BE2C (cell line): ENCODE results near the gene TMEM213.

Experiments
- DNase-seq: peaks from one replicate; pipeline ENCODE4 v3.0.0-alpha.2; 2020
- H3K27me3 ChIP-seq: fragments of 250-450 bp; sonication (Bioruptor Pico); 2 replicates; pipeline ENCODE4 v1.5.1; 2020; ENCODE audit warnings: mild to moderate bottlenecking
- H3K36me3 ChIP-seq: fragments of 250-450 bp; sonication (Bioruptor Pico); 2 replicates; pipeline ENCODE4 v1.5.1; 2020; ENCODE audit warnings: mild to moderate bottlenecking
- H3K4me1 ChIP-seq: fragments of 250-450 bp; sonication (Bioruptor Pico); 2 replicates; pipeline ENCODE4 v1.5.1; 2020
- H3K4me3 ChIP-seq: 2 replicates; pipeline ENCODE4 v1.5.1; 2011; ENCODE audit warnings: low read depth, low read length
- H3K9me3 ChIP-seq: fragments of 250-450 bp; sonication (Bioruptor Pico); 2 replicates; pipeline ENCODE4 v1.5.1; 2020
- TF ChIP-seq, protein P1 (sequence below): IDR thresholded peaks from 2 replicates; pipeline ENCODE4 v1.5.1; 2012; ENCODE audit warnings: mild to moderate bottlenecking, low read depth, low read length

Gene TMEM213

GRCh38 chr7:138863931-138864330, 66.1 kb downstream of the TMEM213 start:
- Histone ChIP-seq H3K4me3 (no peak overlapping the region), H3K36me3 (peaks cover 32% of the 10 kb centered on the region), H3K9me3 (no peaks in the 10 kb centered on the region), H3K27me3 (no peaks in the 10 kb centered on the region), H3K4me1 (no peaks in the 10 kb centered on the region)
- no peak for DNase-seq
- TF ChIP-seq, protein P1, sequence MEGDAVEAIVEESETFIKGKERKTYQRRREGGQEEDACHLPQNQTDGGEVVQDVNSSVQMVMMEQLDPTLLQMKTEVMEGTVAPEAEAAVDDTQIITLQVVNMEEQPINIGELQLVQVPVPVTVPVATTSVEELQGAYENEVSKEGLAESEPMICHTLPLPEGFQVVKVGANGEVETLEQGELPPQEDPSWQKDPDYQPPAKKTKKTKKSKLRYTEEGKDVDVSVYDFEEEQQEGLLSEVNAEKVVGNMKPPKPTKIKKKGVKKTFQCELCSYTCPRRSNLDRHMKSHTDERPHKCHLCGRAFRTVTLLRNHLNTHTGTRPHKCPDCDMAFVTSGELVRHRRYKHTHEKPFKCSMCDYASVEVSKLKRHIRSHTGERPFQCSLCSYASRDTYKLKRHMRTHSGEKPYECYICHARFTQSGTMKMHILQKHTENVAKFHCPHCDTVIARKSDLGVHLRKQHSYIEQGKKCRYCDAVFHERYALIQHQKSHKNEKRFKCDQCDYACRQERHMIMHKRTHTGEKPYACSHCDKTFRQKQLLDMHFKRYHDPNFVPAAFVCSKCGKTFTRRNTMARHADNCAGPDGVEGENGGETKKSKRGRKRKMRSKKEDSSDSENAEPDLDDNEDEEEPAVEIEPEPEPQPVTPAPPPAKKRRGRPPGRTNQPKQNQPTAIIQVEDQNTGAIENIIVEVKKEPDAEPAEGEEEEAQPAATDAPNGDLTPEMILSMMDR, result no peak

- no peaks in the 10 kb centered on the region for H3K27me3 ChIP-seq
- no peak for DNase-seq
- TF ChIP-seq, protein P1, result no peak
Measured at GRCh38 chr7:138864667-138865066, 66.9 kb downstream of the TMEM213 start.

DNA sequence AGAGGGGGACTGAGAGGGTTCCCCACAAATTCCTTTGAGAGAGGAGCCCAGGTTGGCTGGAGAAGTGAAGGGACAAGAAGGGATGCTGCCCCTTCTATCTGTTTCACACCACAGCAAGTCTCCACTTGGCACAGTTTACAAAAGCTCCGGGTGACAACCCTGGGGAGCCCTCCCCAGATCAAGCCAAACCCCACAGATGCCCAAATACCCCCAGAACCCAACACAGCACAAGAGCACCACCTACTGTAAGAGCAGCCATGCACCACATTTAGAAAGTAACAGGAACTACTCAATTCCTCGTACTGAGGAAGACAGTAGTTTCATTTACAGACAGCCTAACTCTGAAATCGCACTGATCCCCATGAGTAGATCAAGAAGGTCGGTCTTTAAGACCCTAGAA, 68.0 kb downstream of the TMEM213 start:
- no peak for DNase-seq
- Histone ChIP-seq H3K4me1 (no peaks in the 10 kb centered on the region), H3K4me3 (no peak overlapping the region), H3K9me3 (no peaks in the 10 kb centered on the region), H3K36me3 (peaks cover 27% of the 10 kb centered on the region), H3K27me3 (no peaks in the 10 kb centered on the region)
- TF ChIP-seq, protein P1, result peak; percentile 40

More at GRCh38 chr7:138864667-138865066, 66.9 kb downstream of the TMEM213 start:
- Histone ChIP-seq H3K36me3 (peaks cover 32% of the 10 kb centered on the region), H3K4me1 (no peaks in the 10 kb centered on the region), H3K4me3 (no peak overlapping the region), H3K9me3 (no peaks in the 10 kb centered on the region)

DNA sequence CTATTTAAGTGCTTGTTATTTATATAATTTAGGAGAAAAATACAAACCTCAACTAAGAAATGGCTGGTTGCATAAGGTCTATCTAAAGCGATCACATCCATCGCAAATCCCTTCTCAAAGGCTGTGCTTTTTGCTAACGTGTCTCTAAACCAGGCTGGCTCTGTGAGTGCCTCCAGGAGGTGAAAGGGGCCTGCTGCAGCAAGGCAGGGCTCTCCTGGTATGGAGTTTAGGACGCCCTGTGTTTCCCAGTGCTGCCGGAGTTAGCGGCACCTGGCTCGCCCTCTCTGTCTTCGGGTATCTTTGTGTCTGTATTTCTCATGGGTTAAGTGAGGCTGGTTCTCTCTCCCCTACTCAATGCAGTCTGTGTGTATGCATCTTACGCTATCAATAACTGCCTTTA, 68.6 kb downstream of the TMEM213 start:
- H3K27me3 ChIP-seq, result no peaks in the 10 kb centered on the region
- no peaks in the 10 kb centered on the region for H3K4me1 ChIP-seq
- TF ChIP-seq, protein P1, result no peak
- H3K9me3 ChIP-seq, result no peaks in the 10 kb centered on the region
- peaks cover 23% of the 10 kb centered on the region for H3K36me3 ChIP-seq
- H3K4me3 ChIP-seq, result no peak overlapping the region
- no peak for DNase-seq

DNA sequence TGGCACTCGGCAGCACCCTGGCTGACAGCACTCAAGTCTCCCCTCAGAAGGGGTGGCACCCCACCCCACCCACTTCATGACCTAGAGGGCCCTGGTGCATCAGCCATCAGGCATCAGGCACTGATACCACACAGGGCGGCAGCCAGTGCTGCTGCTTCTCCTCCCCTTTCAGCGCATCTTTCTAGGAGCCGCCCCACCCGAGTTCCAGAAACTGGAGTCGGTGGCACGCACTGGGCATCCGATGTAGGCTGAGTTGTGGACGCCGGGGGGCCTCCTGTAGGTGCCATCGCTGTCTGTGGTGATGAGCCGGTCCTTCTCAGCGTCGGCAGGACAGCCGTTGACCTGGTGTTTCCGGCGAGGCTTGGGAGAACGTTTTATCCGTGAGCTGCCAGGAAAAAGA, 70.0 kb downstream of the TMEM213 start:
- Histone ChIP-seq H3K9me3 (no peaks in the 10 kb centered on the region), H3K4me3 (no peak overlapping the region), H3K27me3 (no peaks in the 10 kb centered on the region), H3K4me1 (no peaks in the 10 kb centered on the region), H3K36me3 (peaks cover 23% of the 10 kb centered on the region)
- TF ChIP-seq, protein P1, result no peak
- no peak for DNase-seq

GRCh38 chr7:138868711-138869110, 70.9 kb downstream of the TMEM213 start:
- Histone ChIP-seq H3K36me3 (peaks cover 19% of the 10 kb centered on the region), H3K9me3 (no peaks in the 10 kb centered on the region), H3K4me3 (no peak overlapping the region), H3K4me1 (no peaks in the 10 kb centered on the region; the same call in 1 of the 2 replicates), H3K27me3 (no peaks in the 10 kb centered on the region)
- TF ChIP-seq, protein P1, result no peak
- no peak for DNase-seq
